Stomach (tissue), 9 donors: Measurements from ENCODE around the gene PDE4D. TPM values are rescaled to one million over a fixed set of nuclear protein-coding genes. Genes with fewer than 3 reads are reported as not detected.
"Not testable (repeated sequence)": the region's sequence is repeated elsewhere in the genome, so short reads cannot be mapped to it uniquely, and the experiment has no call there.

Source experiments
- DNase-seq, 2 donors: peaks; one replicate each; pipeline versions ENCODE4 v3.0.0 to v3.0.0-alpha.2; 2013 to 2019
- H3K27ac ChIP-seq, 5 donors: fragments of 200-600 bp in 4 of 5; sonication (generic) in 4 of 5; one replicate each; pipeline ENCODE4 v1.5.1; 2013 to 2019; ENCODE audit warnings: mild to moderate bottlenecking in 1 of 5, moderate library complexity in 1 of 5
- H3K27me3 ChIP-seq, 3 donors: fragments of 200-600 bp; sonication (generic); one replicate each; pipeline ENCODE4 v1.5.1; 2017 to 2019; ENCODE audit warnings: mixed run types in 1 of 3
- H3K36me3 ChIP-seq, 4 donors: fragments of 200-600 bp; sonication (generic); 1 replicate in 3 of 4; 2 replicates in 1 of 4; pipeline ENCODE4 v1.5.1; 2016 to 2019
- H3K4me1 ChIP-seq, 4 donors: fragments of 200-600 bp; sonication (generic); one replicate each; pipeline ENCODE4 v1.5.1; 2016 to 2019
- H3K4me3 ChIP-seq, 4 donors: fragments of 200-600 bp; sonication (generic) in 3 of 4; one replicate each; pipeline ENCODE4 v1.5.1; 2016 to 2019; ENCODE audit warnings: mild to moderate bottlenecking in 1 of 4
- H3K9me3 ChIP-seq, 4 donors: fragments of 200-600 bp; sonication (generic); one replicate each; pipeline ENCODE4 v1.5.1; 2016 to 2019
- EP300 ChIP-seq: sonication (generic); formaldehyde crosslinking; IDR thresholded peaks from one replicate; pipeline ENCODE4 v1.6.1; 2017; ENCODE audit warnings: antibody characterized with exemption
- POLR2A ChIP-seq, 4 donors: fragments of 450-650 bp; IDR thresholded peaks; one replicate each; pipeline ENCODE4 v1.6.1; 2016; ENCODE audit warnings: antibody characterized with exemption in 4 of 4, control low read depth in 2 of 4, mild to moderate bottlenecking in 1 of 4, moderate library complexity in 1 of 4
- POLR2AphosphoS5 ChIP-seq, 3 donors: sonication (generic); formaldehyde crosslinking; IDR thresholded peaks; one replicate each; pipeline ENCODE4 v1.6.1; 2016; ENCODE audit warnings: antibody characterized with exemption in 3 of 3
- WGBS, 5 donors: extraction: QIAGEN DNeasy Blood & Tissue Kit in 3 of 5; methylation state at CpG; one replicate each; pipeline versions ENCODE4 v1.1.5 to v1.1.7; 2013 to 2018; 5-methylcytosine and 5-hydroxymethylcytosine counted together
- intact Hi-C: fragments of 100-400 bp; cut with DNase I; formaldehyde crosslinking; loops from one replicate; pipeline ENCODE4 v1.15.1; 2023; ENCODE audit warnings: low total_unique reads
- polyA plus RNA-seq, 3 donors: library from polyadenylated mRNA; stranded (reverse); fragments of 200-250 nt; gene quantifications; one replicate each; pipeline ENCODE4 v1.2.3, GENCODE V29; 2013
- total RNA-seq, 5 donors: library from RNA; depleted of rRNA; stranded (reverse); fragments of >200 nt; gene quantifications; one replicate each; pipeline versions ENCODE4 v1.1.0 to v1.2.3, GENCODE V29; 2014 to 2016
- TF ChIP-seq, protein P1 (sequence below), 7 experiments: fragments of 450-650 bp in 4 of 7; fragments of 200-600 bp in 3 of 7; sonication (generic) in 3 of 7; IDR thresholded peaks; one replicate each; pipeline ENCODE4 v1.5.1; 2016 to 2019; ENCODE audit warnings: antibody characterized with exemption in 7 of 7, control low read depth in 2 of 7, mild to moderate bottlenecking in 1 of 7
- donor health status: healthy with polysubstance abuse.
- donor health status: Bipolar disorder and iron deficiency.
- donor health status: healthy.

The PDE4D gene
- total and polyA plus RNA-seq, 8 donors: 3.1 to 147 (median 97.3) TPM

DNA sequence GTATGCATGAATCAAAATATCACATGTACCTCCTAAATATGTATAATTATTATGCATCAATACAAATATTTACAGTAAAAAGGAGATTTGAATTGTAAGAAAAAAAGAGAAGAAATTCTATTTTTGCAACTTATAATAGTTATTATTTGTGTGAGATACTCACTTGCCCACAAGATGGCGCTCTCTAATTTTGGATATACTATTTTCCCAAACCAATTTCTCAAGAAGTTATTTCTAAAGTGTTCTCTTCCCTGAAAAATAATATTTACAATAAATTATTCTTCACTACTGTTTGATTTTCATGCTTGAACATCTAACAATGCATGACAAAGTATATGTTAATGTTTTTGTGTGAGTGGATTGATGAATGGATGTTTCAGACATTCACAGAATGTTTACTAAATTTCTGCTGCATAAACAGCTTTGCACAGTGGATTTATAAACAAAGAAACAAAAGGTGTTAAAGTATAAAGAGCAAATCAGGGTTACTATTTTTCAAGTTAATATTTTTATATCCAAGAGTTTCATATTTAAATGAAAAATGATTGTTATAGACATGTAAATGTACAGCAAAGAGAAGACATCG is 503.4 kb downstream of the PDE4D start:
- intact Hi-C loops: no loop called here
- no peaks in the 10 kb centered on the region for H3K27me3 ChIP-seq
- peaks cover 0 to 5% (median 2%) of the 10 kb centered on the region in 4 donors for H3K4me1 ChIP-seq
- no peak overlapping the region for H3K27ac ChIP-seq
- H3K9me3 ChIP-seq: no peaks in the 10 kb centered on the region
- no peaks in the 10 kb centered on the region for H3K36me3 ChIP-seq
- no peak overlapping the region for H3K4me3 ChIP-seq
- 45 to 51% (median 47%) methylated on average over 2 of the region's 2 CpGs for WGBS, 5 donors
- no peak for TF ChIP-seq EP300
- TF ChIP-seq, protein P1, sequence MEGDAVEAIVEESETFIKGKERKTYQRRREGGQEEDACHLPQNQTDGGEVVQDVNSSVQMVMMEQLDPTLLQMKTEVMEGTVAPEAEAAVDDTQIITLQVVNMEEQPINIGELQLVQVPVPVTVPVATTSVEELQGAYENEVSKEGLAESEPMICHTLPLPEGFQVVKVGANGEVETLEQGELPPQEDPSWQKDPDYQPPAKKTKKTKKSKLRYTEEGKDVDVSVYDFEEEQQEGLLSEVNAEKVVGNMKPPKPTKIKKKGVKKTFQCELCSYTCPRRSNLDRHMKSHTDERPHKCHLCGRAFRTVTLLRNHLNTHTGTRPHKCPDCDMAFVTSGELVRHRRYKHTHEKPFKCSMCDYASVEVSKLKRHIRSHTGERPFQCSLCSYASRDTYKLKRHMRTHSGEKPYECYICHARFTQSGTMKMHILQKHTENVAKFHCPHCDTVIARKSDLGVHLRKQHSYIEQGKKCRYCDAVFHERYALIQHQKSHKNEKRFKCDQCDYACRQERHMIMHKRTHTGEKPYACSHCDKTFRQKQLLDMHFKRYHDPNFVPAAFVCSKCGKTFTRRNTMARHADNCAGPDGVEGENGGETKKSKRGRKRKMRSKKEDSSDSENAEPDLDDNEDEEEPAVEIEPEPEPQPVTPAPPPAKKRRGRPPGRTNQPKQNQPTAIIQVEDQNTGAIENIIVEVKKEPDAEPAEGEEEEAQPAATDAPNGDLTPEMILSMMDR (IDR thresholded peaks at IDR 0.05): peak in 5 of 7 experiments; percentile 48 to 77 (median 56)
- no peak for TF ChIP-seq POLR2AphosphoS5 (IDR thresholded peaks at IDR 0.05)
- TF ChIP-seq POLR2A (IDR thresholded peaks at IDR 0.05): no peak
- DNase-seq: peak in 1 of 2 donors; percentile 66

- Histone ChIP-seq H3K36me3 (no peaks in the 10 kb centered on the region), H3K27ac (no peak overlapping the region), H3K27me3 (no peaks in the 10 kb centered on the region), H3K4me1 (peaks cover 0 to 5% (median 2%) of the 10 kb centered on the region in 4 donors), H3K9me3 (no peaks in the 10 kb centered on the region), H3K4me3 (no peak overlapping the region)
- intact Hi-C loops: loop anchor here (5.0 kb wide), 2 partner anchors 285 to 410 kb away; no protein-coding TSS in a partner anchor
- DNase-seq: no peak
- TF ChIP-seq, protein P1 (IDR thresholded peaks at IDR 0.05): no peak
- TF ChIP-seq POLR2A (IDR thresholded peaks at IDR 0.05) (no peak), EP300 (no peak), POLR2AphosphoS5 (IDR thresholded peaks at IDR 0.05) (no peak)
These were observed 506.4 kb downstream of the PDE4D start for GRCh38 chr5:59387127-59387526.

DNA sequence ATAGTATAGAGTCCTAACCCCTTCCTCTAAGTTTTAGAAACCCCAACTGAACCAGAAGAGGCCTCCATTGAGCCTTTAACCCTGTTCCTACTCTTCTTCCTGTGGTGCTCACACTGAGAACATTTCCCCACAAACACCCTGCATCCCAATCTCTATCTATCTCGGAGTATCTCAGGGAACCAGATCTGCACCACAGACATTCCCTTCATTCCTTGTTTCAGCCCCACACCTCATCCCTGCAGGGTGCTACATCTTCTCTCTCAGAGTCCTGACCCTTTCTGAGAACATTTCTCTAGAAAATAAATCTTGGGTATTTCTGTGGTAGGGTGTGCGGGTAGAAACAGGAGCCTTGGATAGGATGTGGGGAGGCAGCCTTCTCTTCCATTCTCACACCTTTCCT is 507.8 kb downstream of the PDE4D start:
- Histone ChIP-seq H3K36me3 (no peaks in the 10 kb centered on the region), H3K4me1 (peaks cover 0 to 11% (median 4%) of the 10 kb centered on the region in 4 donors), H3K27ac (no peak overlapping the region), H3K9me3 (no peaks in the 10 kb centered on the region), H3K27me3 (no peaks in the 10 kb centered on the region), H3K4me3 (no peak overlapping the region)
- WGBS, 5 donors: 71 to 98% (median 78%) methylated on average over 2 of the region's 2 CpGs
- intact Hi-C loops: loop anchor here (5.0 kb wide), 2 partner anchors 287 to 412 kb away; no protein-coding TSS in a partner anchor
- no peak for TF ChIP-seq EP300
- TF ChIP-seq POLR2AphosphoS5 (IDR thresholded peaks at IDR 0.05): no peak
- TF ChIP-seq, protein P1 (IDR thresholded peaks at IDR 0.05): no peak
- TF ChIP-seq POLR2A (IDR thresholded peaks at IDR 0.05): no peak
- DNase-seq: no peak

DNA sequence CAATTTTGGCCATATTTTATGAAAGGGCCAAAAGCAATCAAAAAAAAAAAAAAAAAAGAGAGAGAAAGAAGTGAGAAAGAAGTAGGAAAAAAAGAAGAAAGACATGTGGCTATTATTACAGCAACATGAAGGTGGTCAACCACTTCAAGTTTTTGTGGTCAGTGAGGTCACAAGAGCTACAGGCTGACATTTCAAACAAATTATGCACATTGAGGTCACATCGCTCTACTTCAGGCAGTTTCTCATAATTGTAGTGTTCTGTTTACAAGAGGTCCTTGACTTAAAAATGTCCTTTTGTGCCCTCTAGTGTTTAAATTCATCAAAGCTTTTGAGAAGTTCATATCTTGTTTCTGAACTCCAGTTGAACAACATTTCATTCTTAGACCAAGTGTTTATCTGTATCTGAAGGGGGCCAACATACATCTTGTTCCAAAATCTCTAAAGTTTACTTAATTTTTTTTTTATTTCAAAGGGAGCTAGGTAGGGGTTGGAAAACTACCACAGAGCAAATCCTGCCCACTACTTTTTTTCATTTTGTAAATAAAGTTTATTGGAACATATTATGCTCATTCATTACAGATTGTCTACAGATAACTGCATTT is 513.1 kb downstream of the PDE4D start:
- peak overlapping the region in 2 of 5 donors; percentile 19 to 20 for H3K27ac ChIP-seq
- 0 to 14% (median 4%) methylated on average over 1 of the region's 1 CpG for WGBS, 5 donors
- peaks cover 0 to 17% (median 8%) of the 10 kb centered on the region in 4 donors for H3K4me1 ChIP-seq
- H3K4me3 ChIP-seq: no peak overlapping the region
- no peaks in the 10 kb centered on the region for H3K9me3 ChIP-seq
- TF ChIP-seq POLR2A (IDR thresholded peaks at IDR 0.05): no peak
- TF ChIP-seq, protein P1 (IDR thresholded peaks at IDR 0.05): peak in 5 of 7 experiments; percentile 18 to 61 (median 38)
- no peak for TF ChIP-seq POLR2AphosphoS5 (IDR thresholded peaks at IDR 0.05)
- no peak for TF ChIP-seq EP300
- intact Hi-C loops: no loop called here
- no peaks in the 10 kb centered on the region for H3K36me3 ChIP-seq
- peak in 1 of 2 donors; percentile 84 for DNase-seq
- H3K27me3 ChIP-seq: no peaks in the 10 kb centered on the region

- H3K27me3 ChIP-seq, H3K4me1 ChIP-seq, H3K27ac ChIP-seq, H3K36me3 ChIP-seq, DNase-seq, H3K4me3 ChIP-seq: not testable (repeated sequence)
- intact Hi-C loops: loop anchor here (10.0 kb wide), 1 partner anchor 189 kb away; no protein-coding TSS in a partner anchor
- H3K9me3 ChIP-seq: peaks cover 0 to 13% (median 12%) of the 10 kb centered on the region in 4 donors
- WGBS, 5 donors: 85 to 95% (median 92%) methylated on average over 1 of the region's 1 CpG
These were observed 519.5 kb downstream of the PDE4D start for GRCh38 chr5:59374036-59374435.
